Measurements from ENCODE around the gene NDUFB10. TPM values are rescaled to one million over a fixed set of nuclear protein-coding genes. Genes with fewer than 3 reads are reported as not detected.

NDUFB10 gene
- total RNA-seq, 2 donors from 2014 or later = 172 to 333 TPM

DNA sequence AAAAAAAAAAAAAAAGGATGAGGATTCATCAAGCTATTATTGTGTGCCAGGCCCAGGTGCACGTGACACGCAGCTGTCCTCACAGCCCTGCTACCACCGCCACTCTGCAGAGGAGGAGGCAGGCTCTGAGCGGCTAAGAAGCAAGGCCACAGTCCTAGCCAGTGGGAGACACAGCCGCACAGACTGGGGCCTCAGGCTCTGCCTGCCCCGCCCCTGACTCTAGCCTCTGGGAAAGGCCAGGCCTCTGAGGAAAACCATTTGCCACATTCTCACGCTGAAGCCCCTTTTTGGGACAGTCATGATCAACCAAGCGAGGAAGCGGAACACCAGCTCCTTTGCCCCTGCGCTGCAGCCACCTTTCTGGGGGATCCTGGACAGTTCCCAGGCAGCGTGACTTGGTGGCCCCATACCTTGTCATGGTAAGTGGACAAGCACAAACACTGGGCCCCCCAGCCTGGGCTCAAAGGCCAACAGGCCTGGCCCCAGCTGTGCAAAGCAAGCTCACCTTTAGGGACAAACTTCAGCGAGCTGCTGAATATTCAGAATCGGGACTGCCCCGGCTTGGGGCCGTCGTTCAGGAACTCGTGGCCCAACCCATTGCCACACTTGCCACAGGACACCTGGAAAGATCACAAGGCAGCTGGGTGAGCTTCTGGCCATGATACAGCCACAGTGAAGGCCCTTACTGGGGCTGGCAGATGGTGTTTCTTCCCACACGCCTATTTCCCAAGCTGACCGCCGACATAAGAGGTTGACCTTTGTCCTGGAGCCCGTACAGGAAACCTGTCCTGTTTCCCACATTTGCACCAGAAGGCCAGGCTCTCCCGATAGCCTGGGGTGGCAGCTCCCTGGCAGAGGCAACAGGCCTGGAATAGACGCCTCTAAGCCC, 18.8 kb upstream of the NDUFB10 start:
- TF ChIP-seq, protein P1, sequence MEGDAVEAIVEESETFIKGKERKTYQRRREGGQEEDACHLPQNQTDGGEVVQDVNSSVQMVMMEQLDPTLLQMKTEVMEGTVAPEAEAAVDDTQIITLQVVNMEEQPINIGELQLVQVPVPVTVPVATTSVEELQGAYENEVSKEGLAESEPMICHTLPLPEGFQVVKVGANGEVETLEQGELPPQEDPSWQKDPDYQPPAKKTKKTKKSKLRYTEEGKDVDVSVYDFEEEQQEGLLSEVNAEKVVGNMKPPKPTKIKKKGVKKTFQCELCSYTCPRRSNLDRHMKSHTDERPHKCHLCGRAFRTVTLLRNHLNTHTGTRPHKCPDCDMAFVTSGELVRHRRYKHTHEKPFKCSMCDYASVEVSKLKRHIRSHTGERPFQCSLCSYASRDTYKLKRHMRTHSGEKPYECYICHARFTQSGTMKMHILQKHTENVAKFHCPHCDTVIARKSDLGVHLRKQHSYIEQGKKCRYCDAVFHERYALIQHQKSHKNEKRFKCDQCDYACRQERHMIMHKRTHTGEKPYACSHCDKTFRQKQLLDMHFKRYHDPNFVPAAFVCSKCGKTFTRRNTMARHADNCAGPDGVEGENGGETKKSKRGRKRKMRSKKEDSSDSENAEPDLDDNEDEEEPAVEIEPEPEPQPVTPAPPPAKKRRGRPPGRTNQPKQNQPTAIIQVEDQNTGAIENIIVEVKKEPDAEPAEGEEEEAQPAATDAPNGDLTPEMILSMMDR (IDR thresholded peaks at IDR 0.05) = no peak
- TF ChIP-seq POLR2A (IDR thresholded peaks at IDR 0.05) = no peak
- no peak for TF ChIP-seq POLR2AphosphoS5 (IDR thresholded peaks at IDR 0.05)
- Histone ChIP-seq H3K9me3 (no peaks in the 10 kb centered on the region), H3K4me3 (no peak overlapping the region), H3K4me1 (replicated peaks) (peaks cover 9% of the 10 kb centered on the region), H3K27ac (no peak overlapping the region), H3K27me3 (replicated peaks; ENCODE audit: insufficient read depth) (no peaks in the 10 kb centered on the region), H3K36me3 (peaks cover 3 to 18% of the 10 kb centered on the region in 2 donors)
- WGBS = 86% methylated on average over 23 of the region's 23 CpGs
- DNase-seq (ENCODE audit: low spot score) = no peak
- intact Hi-C loops (cut with DNase I) = no loop called here

DNA sequence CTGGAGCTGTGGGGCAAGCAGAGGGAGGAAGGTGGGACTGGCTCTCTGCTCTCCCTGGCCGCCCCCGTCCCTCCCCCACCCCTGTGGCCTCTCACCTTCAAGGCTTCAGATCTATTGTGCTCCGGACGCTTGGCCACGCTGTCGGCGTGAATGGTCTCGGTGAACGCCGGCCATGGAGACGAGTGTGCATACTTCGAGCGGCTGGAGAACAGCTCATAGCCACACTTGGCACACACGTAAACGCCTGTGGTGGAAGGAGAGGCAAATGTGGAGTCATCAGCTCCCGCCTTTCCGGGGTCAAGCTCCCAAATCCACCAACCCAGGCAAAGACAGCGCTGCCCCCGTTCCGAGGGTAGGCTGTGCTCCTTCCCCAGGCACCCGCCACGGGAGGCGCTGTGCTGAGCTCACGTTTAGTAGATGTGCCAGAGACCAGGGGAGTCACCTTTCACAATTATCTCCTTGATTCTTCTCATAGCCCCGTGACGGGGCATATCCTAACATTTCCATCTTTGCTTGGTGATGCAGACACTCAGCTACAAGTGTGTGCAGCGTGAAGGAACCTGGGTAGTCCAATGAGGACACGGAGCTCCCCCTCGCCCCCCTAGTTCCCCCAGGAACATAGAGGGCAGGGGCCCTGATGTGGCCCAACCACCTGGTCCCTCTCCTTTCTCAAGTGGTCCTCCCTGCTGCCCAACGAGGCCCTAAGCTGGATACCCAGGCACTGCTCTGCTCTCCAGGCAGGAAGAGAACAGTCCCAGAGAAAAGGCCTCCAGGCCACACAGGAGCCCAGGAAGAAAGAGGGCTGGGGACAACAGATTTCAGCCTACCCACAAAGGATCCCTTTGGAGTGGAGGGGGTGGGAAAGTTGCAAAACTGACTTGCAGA, 17.9 kb upstream of the NDUFB10 start:
- TF ChIP-seq POLR2AphosphoS5 (IDR thresholded peaks at IDR 0.05) (no peak), POLR2A (IDR thresholded peaks at IDR 0.05) (no peak)
- TF ChIP-seq, protein P1 (IDR thresholded peaks at IDR 0.05) = no peak

DNA sequence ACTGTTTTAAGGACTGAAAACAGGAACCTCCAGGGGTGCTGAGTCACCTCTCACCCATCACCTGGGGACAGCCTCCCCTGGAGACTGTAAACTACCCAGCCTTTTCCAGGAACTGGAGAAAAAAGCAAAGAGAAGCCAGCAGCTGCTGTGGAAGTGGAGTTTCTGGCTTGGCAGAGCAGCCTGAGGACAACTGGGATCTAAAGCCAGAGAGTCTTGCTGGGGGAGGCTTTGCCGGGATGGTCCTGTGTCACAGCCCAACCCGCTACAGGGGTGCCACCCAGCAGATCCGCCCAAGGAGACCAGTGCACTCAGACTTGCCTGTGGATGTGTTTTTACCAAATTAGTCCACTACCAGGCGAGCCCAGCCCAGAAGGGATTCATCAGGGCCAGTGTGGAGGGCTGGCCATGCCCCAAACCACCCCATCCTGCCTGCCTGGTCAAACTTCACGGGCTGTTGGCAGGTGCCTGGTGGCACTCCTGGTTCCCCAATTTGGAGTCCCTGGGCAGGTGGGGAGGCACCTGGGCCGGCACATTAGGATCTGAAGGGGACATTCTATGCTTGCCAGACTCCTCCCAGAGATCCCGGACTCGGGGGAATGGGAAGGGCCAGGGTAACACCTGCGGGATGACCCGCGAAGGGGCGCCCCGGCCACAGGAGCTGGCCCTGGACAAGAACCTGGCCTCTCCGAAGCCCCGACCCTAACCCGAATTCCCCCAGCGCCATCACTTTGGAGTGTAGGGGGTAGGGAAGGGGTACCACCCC, 17.1 kb upstream of the NDUFB10 start:
- Histone ChIP-seq H3K9me3 (no peaks in the 10 kb centered on the region), H3K27me3 (replicated peaks; ENCODE audit: insufficient read depth) (no peaks in the 10 kb centered on the region), H3K27ac (peak overlapping the region; percentile 53 to 76), H3K4me1 (replicated peaks) (peaks cover 9% of the 10 kb centered on the region), H3K36me3 (peaks cover 3 to 18% of the 10 kb centered on the region in 2 donors), H3K4me3 (peak overlapping the region; percentile 76 to 84)
- intact Hi-C loops (cut with DNase I) = no loop called here
- TF ChIP-seq, protein P1 (IDR thresholded peaks at IDR 0.05) = no peak
- no peak for TF ChIP-seq POLR2AphosphoS5 (IDR thresholded peaks at IDR 0.05)
- TF ChIP-seq POLR2A (IDR thresholded peaks at IDR 0.05) = no peak
- 18% methylated on average over 16 of the region's 17 CpGs for WGBS
- DNase-seq (ENCODE audit: low spot score) = no peak

More for the DNA sequence above, 17.9 kb upstream of the NDUFB10 start:
- 85% methylated on average over 30 of the region's 30 CpGs for WGBS
- Histone ChIP-seq H3K27me3 (replicated peaks; ENCODE audit: insufficient read depth) (no peaks in the 10 kb centered on the region), H3K9me3 (no peaks in the 10 kb centered on the region), H3K36me3 (peaks cover 3 to 18% of the 10 kb centered on the region in 2 donors), H3K4me3 (no peak overlapping the region), H3K27ac (no peak overlapping the region), H3K4me1 (replicated peaks) (peaks cover 9% of the 10 kb centered on the region)
- intact Hi-C loops (cut with DNase I) = no loop called here
- DNase-seq (ENCODE audit: low spot score) = no peak

DNA sequence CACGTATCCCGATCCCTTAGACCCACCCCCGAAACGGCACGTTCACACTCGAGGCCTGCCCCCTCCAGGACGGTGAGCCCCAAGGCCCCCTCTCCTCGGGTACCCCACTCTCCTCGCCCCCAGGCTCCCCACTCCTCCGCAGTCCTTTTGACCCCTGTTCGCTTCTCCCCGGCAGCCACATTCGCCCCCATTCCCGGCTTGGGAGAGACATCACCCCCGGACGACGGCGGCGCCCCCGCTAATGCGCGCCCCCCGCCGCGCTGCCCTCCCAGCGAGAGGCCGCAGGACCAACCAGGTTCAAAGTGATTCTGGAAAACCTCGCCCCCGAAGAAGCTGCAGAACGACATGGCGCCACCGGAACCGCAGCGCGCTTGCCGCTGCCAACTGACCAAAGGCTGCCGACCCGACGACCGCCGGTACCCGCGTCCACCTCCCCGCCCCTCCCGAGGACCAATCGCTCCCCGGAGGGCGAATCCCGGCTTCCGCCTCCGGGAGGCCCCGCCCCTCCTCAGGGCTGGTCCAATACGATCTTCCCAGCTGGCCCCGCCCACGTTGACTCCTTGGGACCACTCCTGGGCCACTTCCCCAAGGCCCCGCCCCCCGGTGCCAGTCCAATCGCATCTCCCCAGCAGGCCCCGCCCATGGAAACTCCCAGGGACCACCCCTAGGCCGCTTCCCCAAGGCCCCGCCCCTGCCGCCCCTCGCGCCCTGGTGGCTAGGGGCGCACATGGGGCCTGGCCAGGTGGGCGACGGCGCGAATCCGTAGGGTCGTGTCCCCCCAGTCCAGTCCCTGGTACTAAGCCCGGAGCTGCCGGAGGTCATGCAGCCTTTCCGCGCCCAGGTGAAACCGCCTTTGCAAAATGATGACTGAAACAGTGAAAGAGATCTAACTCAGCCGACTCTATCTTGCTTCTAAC, 16.3 kb upstream of the NDUFB10 start, which contains the start of gene MSRB1:
TSS of gene MSRB1 (minus strand) at position 390 of the 917 bp plus-strand sequence. CDS start at position 347, 43 bp downstream.
- H3K27me3 ChIP-seq (replicated peaks; ENCODE audit: insufficient read depth) = no peaks in the 10 kb centered on the region
- peak within 1 kb of the TSS; percentile 76 to 84 for H3K4me3 ChIP-seq
- under 1% methylated on average over 58 of the region's 77 CpGs for whole genome bisulfite sequencing
- intact Hi-C loops (cut with DNase I) = no loop called here
- peaks cover 9% of the 10 kb centered on the region for H3K4me1 ChIP-seq (replicated peaks)
- TF ChIP-seq POLR2A (IDR thresholded peaks at IDR 0.05) = peak; percentile 96
- TF ChIP-seq, protein P1 (IDR thresholded peaks at IDR 0.05) = peak in 2 of 4 experiments; percentile 21 to 29
- peak; percentile 96 for TF ChIP-seq POLR2AphosphoS5 (IDR thresholded peaks at IDR 0.05)
- H3K9me3 ChIP-seq = no peaks in the 10 kb centered on the region
- peak within 1 kb of the TSS; percentile 53 to 76 for H3K27ac ChIP-seq
- H3K36me3 ChIP-seq = peaks cover 3 to 15% of the 10 kb centered on the region in 2 donors
- peak; percentile 100 for DNase-seq (ENCODE audit: low spot score)
